AG04450 (cell line): ENCODE measurements around the gene MBTPS2. TPM values are rescaled to one million over a fixed set of nuclear protein-coding genes. Genes with fewer than 3 reads are reported as not detected.
A peak's percentile ranks its signal among the peaks of the same experiment; 100 is the strongest.

ENCODE experiments used
- CTCF ChIA-PET: fragments of 300-600, 350-600 bp; formaldehyde crosslinking; extraction: SDS; loops from one replicate; lab custom pipeline; 2022; ENCODE audit warnings: antibody characterized with exemption, inconsistent platforms; lab: Charles Lee
- POLR2A ChIA-PET: fragments of 350-600 bp; formaldehyde crosslinking; extraction: SDS; loops from one replicate; lab custom pipeline; 2021; ENCODE audit warnings: antibody characterized with exemption, inconsistent platforms; lab: Yijun Ruan, JAX
- DNase-seq: peaks from one replicate; pipeline ENCODE4 v3.0.0-alpha.2; 2011; ENCODE audit warnings: low read depth, low spot score
- H3K27ac ChIP-seq: one replicate; pipeline ENCODE4 v1.5.1; 2012; ENCODE audit warnings: low read depth, low read length, control low read depth
- H3K27me3 ChIP-seq: one replicate; pipeline ENCODE4 v1.6.0; 2012; ENCODE audit warnings: low read length; ENCODE audit not compliant: control insufficient read depth, insufficient read depth
- H3K4me3 ChIP-seq: 2 replicates; pipeline ENCODE4 v1.5.1; 2011; ENCODE audit warnings: mild to moderate bottlenecking, low read depth, low read length, control low read depth
- H3K9me3 ChIP-seq: 2 replicates; pipeline ENCODE4 v1.5.1; 2012; ENCODE audit warnings: low read length; ENCODE audit not compliant: control insufficient read depth, insufficient read depth
- CTCF ChIP-seq: IDR thresholded peaks from 2 replicates; pipeline ENCODE4 v1.5.1; 2011; ENCODE audit warnings: low read depth, low read length, control low read depth, inconsistent platforms
- polyA plus RNA-seq: library from polyadenylated mRNA; depleted of rRNA; stranded (reverse); fragments of >200 nt; gene quantifications from 2 replicates; pipeline ENCODE4 v1.2.3, GENCODE V29; 2011

The MBTPS2 gene
- polyA plus RNA-seq, 1 experiment = 31.2 TPM

GRCh38 chrX:21926527-21927278 lies 87.3 kb downstream of the MBTPS2 start:
- DNase-seq = peak; percentile 82
- ChIA-PET CTCF (no interaction called here), POLR2A (interaction anchor here (1.4 kb wide), 1 partner anchor 12 kb away, joined by 3 read pairs; no protein-coding TSS in a partner anchor)
- Histone ChIP-seq H3K27ac (peak overlapping the region; percentile 47), H3K4me3 (peak overlapping the region; percentile 5; the same call in 1 of the 2 replicates), H3K9me3 (no peaks in the 10 kb centered on the region), H3K27me3 (no peaks in the 10 kb centered on the region)
- no peak for TF ChIP-seq CTCF

DNA sequence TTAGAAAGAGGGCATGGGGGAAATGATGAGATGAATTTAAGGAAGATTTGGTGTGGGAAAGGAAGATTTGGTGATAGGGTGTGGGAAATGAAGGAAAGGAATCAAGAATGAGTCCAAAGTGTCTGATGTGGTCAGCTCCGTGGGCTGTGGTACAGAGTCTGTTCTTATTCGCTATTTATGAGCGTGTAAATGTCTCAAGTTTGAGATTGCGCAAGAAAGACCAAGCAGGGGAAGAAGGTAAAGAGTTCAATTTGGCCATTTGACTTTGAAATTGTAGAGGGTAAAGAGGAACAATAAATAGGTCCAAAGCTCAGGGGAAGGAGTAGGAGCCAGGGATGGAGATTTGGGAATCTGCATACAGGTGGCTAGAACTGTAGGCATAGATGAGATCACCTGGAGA lies 89.8 kb downstream of the MBTPS2 start:
- Histone ChIP-seq H3K27ac (no peak overlapping the region), H3K9me3 (no peaks in the 10 kb centered on the region), H3K27me3 (no peaks in the 10 kb centered on the region), H3K4me3 (no peak overlapping the region)
- POLR2A ChIA-PET = no interaction called here
- no peak for TF ChIP-seq CTCF
- CTCF ChIA-PET = interaction anchor here (1.0 kb wide), 1 partner anchor 13 kb away, joined by 3 read pairs; no protein-coding TSS in a partner anchor
- no peak for DNase-seq

DNA sequence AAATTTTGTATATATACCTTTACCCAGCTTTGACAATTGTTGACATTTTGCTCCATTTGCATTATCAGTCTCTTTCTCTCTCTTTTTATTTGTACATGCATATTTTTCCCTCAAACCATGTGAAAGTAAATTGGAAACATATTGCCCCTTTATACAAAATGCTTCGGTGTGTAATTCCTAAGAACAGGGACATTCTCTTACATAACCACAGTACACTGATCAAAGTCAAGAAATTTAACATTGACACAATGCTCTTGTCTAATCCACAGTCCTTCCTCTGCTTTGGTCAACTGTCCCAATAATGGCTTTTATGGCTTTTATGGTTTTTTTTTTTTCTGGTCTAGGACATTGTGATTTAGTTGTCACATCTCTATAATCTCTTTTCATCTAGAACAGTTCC lies 91.6 kb downstream of the MBTPS2 start:
- Histone ChIP-seq H3K4me3 (no peak overlapping the region), H3K27ac (no peak overlapping the region), H3K9me3 (no peaks in the 10 kb centered on the region), H3K27me3 (no peaks in the 10 kb centered on the region)
- CTCF ChIA-PET = no interaction called here
- no peak for TF ChIP-seq CTCF
- POLR2A ChIA-PET = interaction anchor here (0.7 kb wide), 1 partner anchor 11 kb away, joined by 3 read pairs; no protein-coding TSS in a partner anchor
- no peak for DNase-seq

GRCh38 chrX:21932292-21933002 lies 93.0 kb downstream of the MBTPS2 start:
- no peaks in the 10 kb centered on the region for H3K9me3 ChIP-seq
- H3K4me3 ChIP-seq = no peak overlapping the region
- peak overlapping the region; percentile 73 for H3K27ac ChIP-seq
- DNase-seq = peak; percentile 43
- POLR2A ChIA-PET = interaction anchor here (1.0 kb wide), 1 partner anchor 93 kb away, joined by 4 read pairs; the partner anchor contains the start of gene MBTPS2
- no peak for TF ChIP-seq CTCF
- no peaks in the 10 kb centered on the region for H3K27me3 ChIP-seq
- CTCF ChIA-PET = interaction anchor here (0.6 to 1.0 kb wide), 2 partner anchors 43 to 204 kb away, joined by 3 to 4 read pairs; no protein-coding TSS in a partner anchor
